SK-N-SH treated with all-trans-retinoic acid at 6 μM for 48 hours (cell line): ENCODE results near the gene TIAM1.
A peak's percentile ranks its signal among the peaks of the same experiment; 100 is the strongest.

ENCODE experiments used
- ATAC-seq: fragments of 200-7000 bp; cut with Tn5 transposase; 3 replicates; pipeline ENCODE4 v1.9.1; 2020; ENCODE audit warnings: mild to moderate bottlenecking, moderate library complexity
- ARNTL ChIP-seq: fragments of 450-650 bp; formaldehyde crosslinking; IDR thresholded peaks from 2 replicates; pipeline ENCODE4 v1.5.0; 2020; ENCODE audit warnings: low read depth, mild to moderate bottlenecking, moderate library complexity, borderline replicate concordance
- BACH2 ChIP-seq: fragments of 250-450 bp; sonication (Bioruptor Pico); IDR thresholded peaks from 2 replicates; pipeline ENCODE4 v1.9.0; 2021; ENCODE audit warnings: mild to moderate bottlenecking, borderline replicate concordance
- CSDC2 ChIP-seq: fragments of 250-450 bp; sonication (Bioruptor Pico); IDR thresholded peaks from 2 replicates; pipeline ENCODE4 v1.5.0; 2020; ENCODE audit warnings: mild to moderate bottlenecking, moderate library complexity
- ESRRG ChIP-seq: fragments of 250-450 bp; sonication (Bioruptor Pico); IDR thresholded peaks from 2 replicates; pipeline ENCODE4 v1.6.1; 2021; ENCODE audit warnings: mild to moderate bottlenecking
- GLIS3 ChIP-seq: fragments of 250-450 bp; sonication (Bioruptor Pico); IDR thresholded peaks from 2 replicates; pipeline ENCODE4 v1.5.0; 2020; ENCODE audit warnings: mild to moderate bottlenecking, moderate library complexity
- ISL1 ChIP-seq: fragments of 250-450 bp; sonication (Bioruptor Pico); IDR thresholded peaks from 2 replicates; pipeline ENCODE4 v2.1.2; 2022; ENCODE audit warnings: mild to moderate bottlenecking, moderate library complexity
- OSR1 ChIP-seq: fragments of 250-450 bp; sonication (Bioruptor Pico); IDR thresholded peaks from 2 replicates; pipeline ENCODE4 v1.8.0; 2022; ENCODE audit warnings: moderate library complexity, mild to moderate bottlenecking, inconsistent platforms
- PPARA ChIP-seq: fragments of 250-450 bp; sonication (Bioruptor Pico); IDR thresholded peaks from 2 replicates; pipeline ENCODE4 v1.5.0; 2020; ENCODE audit warnings: mild to moderate bottlenecking, borderline replicate concordance
- RARB ChIP-seq: fragments of 250-450 bp; sonication (Bioruptor Pico); IDR thresholded peaks from 2 replicates; pipeline ENCODE4 v1.8.0; 2021; ENCODE audit warnings: mild to moderate bottlenecking, moderate library complexity
- SNAI2 ChIP-seq: fragments of 250-450 bp; sonication (Bioruptor Pico); IDR thresholded peaks from 2 replicates; pipeline ENCODE4 v1.5.0; 2020; ENCODE audit warnings: mild to moderate bottlenecking, moderate library complexity
- TCF4 ChIP-seq: fragments of 250-450 bp; sonication (Bioruptor Pico); IDR thresholded peaks from 2 replicates; pipeline ENCODE4 v1.8.0; 2021; ENCODE audit warnings: mild to moderate bottlenecking, moderate library complexity, borderline replicate concordance
- TOX ChIP-seq: fragments of 250-450 bp; sonication (Bioruptor Pico); IDR thresholded peaks from 2 replicates; pipeline ENCODE4 v1.8.0; 2021; ENCODE audit warnings: mild to moderate bottlenecking, moderate library complexity, borderline replicate concordance
- ZFP3 ChIP-seq: fragments of 250-450 bp; sonication (Bioruptor Pico); IDR thresholded peaks from 2 replicates; pipeline ENCODE4 v1.5.0; 2020; ENCODE audit warnings: mild to moderate bottlenecking, moderate library complexity
- ZFP30 ChIP-seq: fragments of 450-650 bp; formaldehyde crosslinking; IDR thresholded peaks from 2 replicates; pipeline ENCODE4 v1.5.0; 2022; ENCODE audit warnings: mild to moderate bottlenecking, moderate library complexity
- ZNF565 ChIP-seq: fragments of 450-650 bp; formaldehyde crosslinking; conservative IDR thresholded peaks from 2 replicates; pipeline ENCODE4 v1.5.0; 2020; ENCODE audit warnings: low read depth, mild to moderate bottlenecking, moderate library complexity
- ZNF8 ChIP-seq: fragments of 450-650 bp; formaldehyde crosslinking; IDR thresholded peaks from 2 replicates; pipeline ENCODE4 v1.5.0; 2020; ENCODE audit warnings: mild to moderate bottlenecking, moderate library complexity
- TF ChIP-seq, protein P1 (sequence below): fragments of 250-450 bp; sonication (Bioruptor Pico); IDR thresholded peaks from 2 replicates; pipeline ENCODE4 v1.5.1; 2021; ENCODE audit warnings: mild to moderate bottlenecking, moderate library complexity
- TF ChIP-seq, protein P2 (sequence below): fragments of 250-450 bp; sonication (Bioruptor Pico); IDR thresholded peaks from 2 replicates; pipeline ENCODE4 v1.8.0; 2021; ENCODE audit warnings: low read depth, mild to moderate bottlenecking, moderate library complexity, borderline replicate concordance
- TF ChIP-seq, protein P3 (sequence below): fragments of 250-450 bp; sonication (Bioruptor Pico); IDR thresholded peaks from 2 replicates; pipeline ENCODE4 v1.5.1; 2020; ENCODE audit warnings: low read depth, mild to moderate bottlenecking, moderate library complexity
- TF ChIP-seq, protein P4 (sequence below): fragments of 250-450 bp; sonication (Bioruptor Pico); IDR thresholded peaks from 2 replicates; pipeline ENCODE4 v1.8.0; 2020; ENCODE audit warnings: mild to moderate bottlenecking, moderate library complexity, borderline replicate concordance
- TF ChIP-seq, protein P5 (sequence below): fragments of 250-450 bp; sonication (Bioruptor Pico); IDR thresholded peaks from 2 replicates; pipeline ENCODE4 v1.5.0; 2020; ENCODE audit warnings: mild to moderate bottlenecking, moderate library complexity

TIAM1 gene

DNA sequence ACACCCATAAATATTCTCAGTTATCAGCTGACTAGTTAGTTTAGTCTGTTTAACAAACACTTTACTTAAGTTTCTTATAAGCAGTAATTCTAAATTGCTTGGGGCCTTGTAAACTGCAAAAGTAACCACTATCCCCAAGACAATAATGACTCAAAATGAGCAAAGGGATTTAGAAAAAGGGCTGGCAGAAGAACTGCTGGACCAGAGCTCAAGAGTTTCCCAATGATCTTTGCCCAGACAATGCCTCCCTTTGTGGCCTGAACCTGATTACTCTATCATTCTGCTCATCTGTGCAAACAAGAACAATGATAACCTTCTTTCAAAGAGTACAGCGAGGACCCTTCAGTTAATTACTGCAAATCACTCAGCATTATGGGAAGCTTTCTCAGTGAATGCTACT is 123.5 kb downstream of the TIAM1 start:
- no peak for ATAC-seq
- TF ChIP-seq CSDC2 (CRISPR knock-in tag), result no peak
- peak; percentile 44 for TF ChIP-seq ISL1 (CRISPR knock-in tag)
- TF ChIP-seq, all 23 proteins: peak for 1

DNA sequence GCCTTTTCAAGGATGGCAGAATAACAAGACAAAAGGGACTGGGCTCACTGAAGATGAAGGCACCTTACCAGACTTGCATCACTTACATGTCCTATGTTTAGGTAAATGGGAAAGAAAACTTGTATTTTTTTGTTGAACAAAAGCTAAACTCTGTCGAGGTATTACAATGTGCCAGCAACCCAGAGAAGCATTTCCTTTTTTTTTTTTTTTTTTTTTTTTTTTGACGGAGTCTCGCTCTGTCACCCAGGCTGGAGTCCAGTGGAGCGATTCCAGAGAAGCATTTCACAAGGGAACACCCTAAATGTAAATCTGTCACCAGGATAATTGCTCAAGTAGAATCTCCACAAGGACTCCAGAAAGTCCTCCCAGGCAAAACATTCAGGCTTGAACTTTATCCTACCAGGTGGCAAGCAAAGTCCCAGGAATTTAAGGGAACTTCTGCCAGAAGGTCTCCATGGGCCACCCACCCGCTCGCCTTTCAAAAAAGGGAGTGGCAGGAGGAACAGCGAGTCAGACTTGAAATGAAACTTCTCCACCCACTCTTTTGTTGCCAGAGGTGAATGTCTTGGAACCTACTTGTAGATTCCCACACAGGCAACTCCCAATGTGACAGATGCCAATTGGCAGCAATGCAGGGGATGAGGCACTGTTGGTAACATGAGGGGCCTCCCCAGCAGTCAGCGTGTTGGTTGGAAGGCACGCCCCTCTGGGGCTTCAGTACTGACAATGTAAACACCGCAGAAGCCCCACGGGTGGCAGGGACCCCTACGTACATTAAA is 125.0 kb downstream of the TIAM1 start:
- no peak for ATAC-seq
- TF ChIP-seq RARB (CRISPR knock-in tag) (no peak), PPARA (CRISPR knock-in tag) (no peak), ARNTL (CRISPR knock-in tag) (no peak), OSR1 (no peak), TCF4 (CRISPR knock-in tag) (no peak), ZNF565 (no peak), TOX (CRISPR knock-in tag) (no peak), ISL1 (CRISPR knock-in tag) (no peak), CSDC2 (CRISPR knock-in tag) (no peak), ZNF8 (CRISPR knock-in tag) (no peak), BACH2 (CRISPR knock-in tag) (no peak), ZFP3 (CRISPR knock-in tag) (no peak), SNAI2 (no peak), ZFP30 (CRISPR knock-in tag) (no peak), GLIS3 (CRISPR knock-in tag) (no peak)
- TF ChIP-seq, protein P1, sequence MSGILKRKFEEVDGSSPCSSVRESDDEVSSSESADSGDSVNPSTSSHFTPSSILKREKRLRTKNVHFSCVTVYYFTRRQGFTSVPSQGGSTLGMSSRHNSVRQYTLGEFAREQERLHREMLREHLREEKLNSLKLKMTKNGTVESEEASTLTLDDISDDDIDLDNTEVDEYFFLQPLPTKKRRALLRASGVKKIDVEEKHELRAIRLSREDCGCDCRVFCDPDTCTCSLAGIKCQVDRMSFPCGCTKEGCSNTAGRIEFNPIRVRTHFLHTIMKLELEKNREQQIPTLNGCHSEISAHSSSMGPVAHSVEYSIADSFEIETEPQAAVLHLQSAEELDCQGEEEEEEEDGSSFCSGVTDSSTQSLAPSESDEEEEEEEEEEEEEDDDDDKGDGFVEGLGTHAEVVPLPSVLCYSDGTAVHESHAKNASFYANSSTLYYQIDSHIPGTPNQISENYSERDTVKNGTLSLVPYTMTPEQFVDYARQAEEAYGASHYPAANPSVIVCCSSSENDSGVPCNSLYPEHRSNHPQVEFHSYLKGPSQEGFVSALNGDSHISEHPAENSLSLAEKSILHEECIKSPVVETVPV, result no peak
- TF ChIP-seq, protein P2, sequence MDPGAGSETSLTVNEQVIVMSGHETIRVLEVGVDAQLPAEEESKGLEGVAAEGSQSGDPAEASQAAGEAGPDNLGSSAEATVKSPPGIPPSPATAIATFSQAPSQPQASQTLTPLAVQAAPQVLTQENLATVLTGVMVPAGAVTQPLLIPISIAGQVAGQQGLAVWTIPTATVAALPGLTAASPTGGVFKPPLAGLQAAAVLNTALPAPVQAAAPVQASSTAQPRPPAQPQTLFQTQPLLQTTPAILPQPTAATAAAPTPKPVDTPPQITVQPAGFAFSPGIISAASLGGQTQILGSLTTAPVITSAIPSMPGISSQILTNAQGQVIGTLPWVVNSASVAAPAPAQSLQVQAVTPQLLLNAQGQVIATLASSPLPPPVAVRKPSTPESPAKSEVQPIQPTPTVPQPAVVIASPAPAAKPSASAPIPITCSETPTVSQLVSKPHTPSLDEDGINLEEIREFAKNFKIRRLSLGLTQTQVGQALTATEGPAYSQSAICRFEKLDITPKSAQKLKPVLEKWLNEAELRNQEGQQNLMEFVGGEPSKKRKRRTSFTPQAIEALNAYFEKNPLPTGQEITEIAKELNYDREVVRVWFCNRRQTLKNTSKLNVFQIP (CRISPR knock-in tag), result no peak
- TF ChIP-seq, protein P3, sequence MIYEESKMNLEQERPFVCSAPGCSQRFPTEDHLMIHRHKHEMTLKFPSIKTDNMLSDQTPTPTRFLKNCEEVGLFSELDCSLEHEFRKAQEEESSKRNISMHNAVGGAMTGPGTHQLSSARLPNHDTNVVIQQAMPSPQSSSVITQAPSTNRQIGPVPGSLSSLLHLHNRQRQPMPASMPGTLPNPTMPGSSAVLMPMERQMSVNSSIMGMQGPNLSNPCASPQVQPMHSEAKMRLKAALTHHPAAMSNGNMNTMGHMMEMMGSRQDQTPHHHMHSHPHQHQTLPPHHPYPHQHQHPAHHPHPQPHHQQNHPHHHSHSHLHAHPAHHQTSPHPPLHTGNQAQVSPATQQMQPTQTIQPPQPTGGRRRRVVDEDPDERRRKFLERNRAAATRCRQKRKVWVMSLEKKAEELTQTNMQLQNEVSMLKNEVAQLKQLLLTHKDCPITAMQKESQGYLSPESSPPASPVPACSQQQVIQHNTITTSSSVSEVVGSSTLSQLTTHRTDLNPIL (CRISPR knock-in tag), result no peak
- TF ChIP-seq, protein P4, sequence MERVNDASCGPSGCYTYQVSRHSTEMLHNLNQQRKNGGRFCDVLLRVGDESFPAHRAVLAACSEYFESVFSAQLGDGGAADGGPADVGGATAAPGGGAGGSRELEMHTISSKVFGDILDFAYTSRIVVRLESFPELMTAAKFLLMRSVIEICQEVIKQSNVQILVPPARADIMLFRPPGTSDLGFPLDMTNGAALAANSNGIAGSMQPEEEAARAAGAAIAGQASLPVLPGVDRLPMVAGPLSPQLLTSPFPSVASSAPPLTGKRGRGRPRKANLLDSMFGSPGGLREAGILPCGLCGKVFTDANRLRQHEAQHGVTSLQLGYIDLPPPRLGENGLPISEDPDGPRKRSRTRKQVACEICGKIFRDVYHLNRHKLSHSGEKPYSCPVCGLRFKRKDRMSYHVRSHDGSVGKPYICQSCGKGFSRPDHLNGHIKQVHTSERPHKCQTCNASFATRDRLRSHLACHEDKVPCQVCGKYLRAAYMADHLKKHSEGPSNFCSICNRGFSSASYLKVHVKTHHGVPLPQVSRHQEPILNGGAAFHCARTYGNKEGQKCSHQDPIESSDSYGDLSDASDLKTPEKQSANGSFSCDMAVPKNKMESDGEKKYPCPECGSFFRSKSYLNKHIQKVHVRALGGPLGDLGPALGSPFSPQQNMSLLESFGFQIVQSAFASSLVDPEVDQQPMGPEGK (CRISPR knock-in tag), result no peak
- TF ChIP-seq, all 23 proteins: peak for 0

DNA sequence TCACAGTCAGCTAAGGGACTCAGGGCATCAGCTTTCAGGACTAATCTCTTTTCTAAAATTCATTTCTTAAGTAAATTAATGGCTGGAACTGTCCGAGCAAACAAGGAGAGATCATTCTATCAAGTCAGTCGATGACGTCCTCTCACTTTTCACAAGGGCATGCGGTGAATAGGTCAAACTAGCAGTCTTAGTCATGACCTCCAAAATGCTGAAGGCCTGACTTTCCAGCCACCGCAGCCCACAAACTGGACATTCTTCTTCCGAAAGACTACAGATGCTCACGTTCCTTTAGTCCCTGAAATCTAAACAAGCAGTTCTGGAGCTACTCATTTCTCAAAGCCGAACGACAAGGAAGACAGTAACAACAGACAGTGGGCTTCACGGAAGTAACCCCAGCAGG is 127.9 kb downstream of the TIAM1 start:
- no peak for ATAC-seq
- no peak for TF ChIP-seq ZNF8 (CRISPR knock-in tag)
- no peak for TF ChIP-seq GLIS3 (CRISPR knock-in tag)
- TF ChIP-seq ESRRG, result no peak
- TF ChIP-seq RARB (CRISPR knock-in tag), result no peak
- TF ChIP-seq ZFP3 (CRISPR knock-in tag), result no peak
- TF ChIP-seq, protein P3 (CRISPR knock-in tag), result no peak
- TF ChIP-seq, protein P5, sequence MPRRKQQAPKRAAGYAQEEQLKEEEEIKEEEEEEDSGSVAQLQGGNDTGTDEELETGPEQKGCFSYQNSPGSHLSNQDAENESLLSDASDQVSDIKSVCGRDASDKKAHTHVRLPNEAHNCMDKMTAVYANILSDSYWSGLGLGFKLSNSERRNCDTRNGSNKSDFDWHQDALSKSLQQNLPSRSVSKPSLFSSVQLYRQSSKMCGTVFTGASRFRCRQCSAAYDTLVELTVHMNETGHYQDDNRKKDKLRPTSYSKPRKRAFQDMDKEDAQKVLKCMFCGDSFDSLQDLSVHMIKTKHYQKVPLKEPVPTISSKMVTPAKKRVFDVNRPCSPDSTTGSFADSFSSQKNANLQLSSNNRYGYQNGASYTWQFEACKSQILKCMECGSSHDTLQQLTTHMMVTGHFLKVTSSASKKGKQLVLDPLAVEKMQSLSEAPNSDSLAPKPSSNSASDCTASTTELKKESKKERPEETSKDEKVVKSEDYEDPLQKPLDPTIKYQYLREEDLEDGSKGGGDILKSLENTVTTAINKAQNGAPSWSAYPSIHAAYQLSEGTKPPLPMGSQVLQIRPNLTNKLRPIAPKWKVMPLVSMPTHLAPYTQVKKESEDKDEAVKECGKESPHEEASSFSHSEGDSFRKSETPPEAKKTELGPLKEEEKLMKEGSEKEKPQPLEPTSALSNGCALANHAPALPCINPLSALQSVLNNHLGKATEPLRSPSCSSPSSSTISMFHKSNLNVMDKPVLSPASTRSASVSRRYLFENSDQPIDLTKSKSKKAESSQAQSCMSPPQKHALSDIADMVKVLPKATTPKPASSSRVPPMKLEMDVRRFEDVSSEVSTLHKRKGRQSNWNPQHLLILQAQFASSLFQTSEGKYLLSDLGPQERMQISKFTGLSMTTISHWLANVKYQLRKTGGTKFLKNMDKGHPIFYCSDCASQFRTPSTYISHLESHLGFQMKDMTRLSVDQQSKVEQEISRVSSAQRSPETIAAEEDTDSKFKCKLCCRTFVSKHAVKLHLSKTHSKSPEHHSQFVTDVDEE (CRISPR knock-in tag), result no peak
- TF ChIP-seq, protein P2 (CRISPR knock-in tag), result no peak
- TF ChIP-seq, protein P1, result no peak
- TF ChIP-seq, protein P4 (CRISPR knock-in tag), result no peak
